NCI-H2171 (cell line): Measurements from ENCODE around the gene METTL1.
A peak's percentile ranks its signal among the peaks of the same experiment; 100 is the strongest.

Experiments
- DNase-seq: peaks from one replicate; lab custom pipeline; 2025; lab: John Stamatoyannopoulos, UW

The METTL1 gene

DNA sequence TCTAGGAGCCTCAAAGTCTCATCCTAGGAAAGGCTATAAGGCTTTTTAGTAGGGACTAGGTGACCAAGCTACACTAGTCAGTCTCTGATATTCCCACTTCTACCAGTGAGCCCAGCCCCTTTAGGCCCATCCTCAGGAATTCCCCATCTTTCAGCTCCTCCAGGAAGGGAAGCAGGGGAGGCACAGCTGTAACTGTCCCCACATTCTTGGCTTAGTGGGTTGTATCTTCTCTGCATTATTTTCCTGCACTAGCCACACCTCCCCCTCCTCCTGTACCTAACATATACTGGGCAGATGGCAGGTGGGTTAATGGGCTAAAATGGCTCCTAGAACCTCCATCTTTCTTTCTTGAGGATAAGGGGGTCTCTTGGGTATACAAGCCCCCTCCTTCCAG, 4.6 kb downstream of the METTL1 start:
- no peak for DNase-seq

DNA sequence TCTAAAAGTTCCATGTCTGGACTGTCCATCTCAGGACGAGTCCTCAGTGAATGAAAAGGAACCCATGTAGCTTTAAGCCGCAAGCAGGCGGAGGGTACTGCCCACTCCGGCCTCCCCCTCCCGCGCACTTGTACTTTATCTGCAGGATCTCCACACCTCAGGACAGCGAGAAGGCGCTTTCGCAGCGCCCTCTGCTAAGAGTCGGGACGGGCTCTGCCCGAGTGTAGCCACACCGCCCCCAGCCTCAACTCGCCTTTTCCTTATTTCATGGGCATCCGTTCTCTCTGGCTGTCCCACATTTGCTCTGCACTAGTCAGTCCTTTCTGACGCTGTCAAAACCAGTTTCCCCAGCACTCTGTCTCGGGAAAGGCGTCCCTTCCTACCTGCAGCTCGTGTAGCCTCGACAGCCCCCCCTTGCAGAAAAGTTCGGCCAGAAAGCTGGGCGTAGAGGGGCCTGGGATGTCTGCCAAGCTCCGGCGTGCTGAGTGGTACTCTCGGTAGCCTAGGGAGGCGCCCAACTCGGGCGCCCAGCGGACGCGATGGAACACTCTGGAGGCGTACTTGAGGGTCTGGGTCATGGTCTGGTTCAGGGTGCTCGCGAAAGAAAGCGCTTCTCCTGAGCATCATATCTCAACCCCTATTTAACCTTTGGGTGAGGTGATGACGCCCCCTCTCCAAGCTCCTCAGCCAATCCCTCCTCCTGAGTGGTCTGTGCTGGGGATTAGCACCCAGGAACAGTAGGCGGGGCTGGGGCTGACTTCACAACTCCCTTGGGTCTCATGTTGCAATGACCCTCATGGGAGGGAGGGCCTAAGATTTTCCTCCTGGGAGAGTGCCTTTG, 5.2 kb downstream of the METTL1 start, which contains the start of gene CYP27B1:
Gene CYP27B1 (minus strand): TSS at position 615 of the 841 bp plus-strand sequence. CDS start 37 bp downstream, at position 578.
- peak; percentile 20 for DNase-seq

DNA sequence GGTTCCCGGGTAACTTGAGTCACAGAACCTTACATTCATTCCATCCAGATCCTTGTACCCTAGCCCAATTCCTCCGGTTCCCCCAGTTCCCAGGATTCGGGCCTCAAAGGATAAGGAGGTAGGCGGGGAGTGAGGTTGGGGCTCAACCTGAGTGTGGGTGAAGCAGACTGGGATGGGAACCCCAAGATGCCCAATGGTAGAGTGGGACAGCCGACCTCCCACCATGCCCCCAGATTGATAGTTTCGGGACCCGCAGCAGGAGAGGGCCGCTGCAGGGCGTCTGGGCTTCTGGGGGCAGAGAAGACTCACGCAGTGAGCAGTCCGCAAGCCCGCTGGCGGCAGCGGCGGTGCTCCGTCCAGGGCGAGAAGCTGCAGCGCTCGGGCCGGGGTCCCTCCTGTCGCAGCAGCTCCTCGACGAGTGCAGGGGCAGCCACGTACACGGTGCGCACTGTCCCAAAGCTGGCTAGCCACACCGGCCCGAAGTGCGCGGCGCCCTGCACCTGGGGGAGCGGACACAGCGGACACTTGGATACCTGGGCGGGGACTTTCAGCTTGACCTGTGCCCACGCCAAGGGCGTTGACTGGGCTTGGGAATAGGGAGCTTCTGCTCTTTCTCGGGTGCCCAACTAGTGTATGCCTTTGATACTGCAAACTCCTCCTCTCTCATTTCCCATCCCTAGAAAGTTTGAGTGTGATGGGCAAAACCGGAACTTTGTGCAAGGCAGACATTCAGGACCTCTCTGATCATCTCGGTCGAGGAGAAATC, 6.0 kb downstream of the METTL1 start:
- no peak for DNase-seq

DNA sequence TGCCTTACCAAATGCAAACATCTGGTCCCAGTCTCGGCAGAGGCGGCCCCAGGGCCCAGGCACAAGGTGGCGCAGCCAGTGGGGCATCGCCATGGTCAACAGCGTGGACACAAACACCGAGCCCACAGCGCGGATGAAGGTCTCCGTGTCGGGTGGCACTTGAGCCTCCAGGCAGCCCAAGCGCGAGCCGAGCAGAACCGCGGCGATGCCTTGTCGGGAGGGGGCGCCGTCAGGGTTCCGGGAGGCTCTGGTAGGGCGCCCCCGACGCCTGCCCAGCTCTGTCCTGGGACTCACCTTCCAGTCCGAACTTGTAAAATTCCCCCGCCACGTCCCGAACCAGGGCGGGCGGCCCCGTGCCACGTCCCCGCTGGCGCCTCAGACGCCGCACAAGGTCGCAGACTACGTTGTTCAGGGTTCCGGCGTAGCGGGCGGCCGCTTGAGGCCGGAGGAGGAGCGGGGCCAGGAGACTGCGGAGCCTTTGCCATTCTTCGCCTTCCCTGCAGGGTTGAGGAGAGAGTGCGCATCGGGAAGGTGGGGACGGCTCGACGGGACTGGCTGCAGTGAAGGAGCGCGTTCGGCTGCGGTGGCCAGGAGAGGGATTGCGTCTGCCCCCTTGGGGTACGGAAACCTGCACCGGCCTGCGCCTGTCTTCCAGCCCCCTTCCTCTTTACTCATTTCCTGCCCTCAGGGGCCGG, 6.8 kb downstream of the METTL1 start:
- DNase-seq = peak; percentile 34

DNA sequence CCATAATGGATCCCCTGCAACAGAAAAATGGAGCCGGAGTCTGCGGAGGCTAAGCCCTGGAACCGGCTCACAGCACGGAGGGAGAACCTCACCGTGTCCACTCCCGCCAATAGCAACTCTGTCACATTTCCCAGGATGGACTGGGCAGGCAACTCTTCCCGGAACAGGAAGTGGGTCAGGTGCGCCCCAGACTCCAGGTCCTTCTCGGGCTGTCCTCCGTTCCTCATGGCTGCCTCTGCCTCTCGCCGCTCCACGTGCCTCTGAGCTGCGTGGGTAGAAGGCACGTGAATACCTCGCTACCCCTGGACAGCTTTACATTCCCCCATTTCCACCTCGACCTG, 7.3 kb downstream of the METTL1 start:
- no peak for DNase-seq

DNA sequence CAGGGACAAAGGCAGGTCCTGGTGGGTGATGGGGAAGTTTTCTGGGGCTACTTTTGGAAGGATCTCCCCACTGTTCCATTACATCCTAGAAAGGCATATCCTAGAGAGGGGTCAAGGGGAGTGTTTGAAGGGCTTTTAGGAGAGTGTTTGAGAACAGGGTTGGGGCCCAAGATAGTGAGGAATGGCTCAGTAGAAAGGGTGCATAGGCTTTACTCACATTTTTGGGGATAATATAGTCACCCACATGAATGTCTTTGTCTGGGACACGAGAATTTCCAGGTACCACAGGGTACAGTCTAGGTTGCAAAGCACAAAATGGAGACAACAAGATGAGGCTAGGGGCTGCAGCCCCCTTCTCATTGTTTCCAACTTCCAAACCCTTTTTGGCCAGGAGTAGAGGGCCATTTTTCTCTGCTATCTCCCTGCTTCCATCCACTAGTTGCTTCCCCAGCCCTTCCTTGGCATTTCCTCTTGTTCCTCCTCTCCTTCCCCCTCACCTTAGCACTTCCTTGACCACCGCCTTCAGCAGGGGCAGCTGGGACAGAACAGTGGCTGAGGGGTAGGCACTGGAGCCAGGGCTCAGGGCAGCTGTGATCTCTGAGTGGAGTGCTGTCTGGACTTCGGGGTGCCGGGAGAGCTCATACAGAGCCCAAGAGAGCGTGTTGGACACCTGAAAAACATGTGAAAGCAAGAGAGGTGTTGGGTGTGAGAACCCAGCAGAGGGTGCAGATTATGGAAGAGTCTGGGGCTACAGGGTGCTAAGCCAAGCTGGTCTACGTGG, 7.8 kb downstream of the METTL1 start:
- no peak for DNase-seq

DNA sequence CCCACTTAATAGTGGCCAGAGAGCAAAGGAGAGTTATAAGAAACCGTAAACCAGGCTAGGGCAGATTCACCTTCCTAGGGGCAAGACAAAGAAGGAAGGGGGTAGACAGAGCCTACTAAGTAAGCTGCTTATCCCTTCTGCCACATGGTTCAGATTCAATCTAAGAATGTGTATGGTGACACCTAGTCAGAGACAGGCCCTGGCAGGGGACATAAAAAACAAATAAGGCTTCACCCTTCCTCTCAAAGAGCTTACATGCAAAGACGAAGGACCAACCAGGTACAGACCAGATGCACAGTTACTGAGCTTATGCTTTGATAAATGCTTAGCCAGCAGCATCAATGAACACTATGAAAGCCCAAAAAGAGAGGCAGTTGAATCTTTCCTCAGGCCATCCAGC, 9.4 kb downstream of the METTL1 start:
- DNase-seq = no peak

DNA sequence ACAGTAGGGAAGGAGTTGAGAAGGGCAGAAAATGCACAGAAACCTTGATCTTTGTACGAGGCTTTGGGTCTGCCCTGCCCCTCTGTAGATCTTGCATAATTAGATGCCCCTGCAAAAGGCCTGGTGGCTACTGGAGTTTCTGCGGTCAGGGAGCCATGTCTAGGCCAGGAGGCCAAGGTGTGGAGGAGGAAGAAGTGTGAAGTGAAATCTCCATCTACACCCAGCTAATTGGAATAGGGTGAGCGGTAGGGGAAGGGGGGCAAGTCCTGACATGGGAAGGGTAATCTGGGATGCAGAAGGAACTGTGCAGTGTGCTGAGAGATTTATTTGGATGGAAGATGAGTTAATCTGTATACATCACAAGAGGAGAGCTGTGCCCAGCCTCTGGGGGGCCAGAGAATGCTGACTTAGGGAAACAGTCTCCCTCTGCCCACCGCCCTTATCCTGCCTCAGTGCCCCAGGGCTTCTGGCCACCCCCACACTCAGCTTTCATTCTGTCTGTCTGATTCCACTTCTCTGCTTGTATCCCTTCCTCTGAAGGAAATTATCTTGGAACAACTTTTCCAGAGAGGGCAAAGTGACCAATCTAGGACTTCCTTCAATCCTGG, 10.4 kb downstream of the METTL1 start:
- DNase-seq = no peak

DNA sequence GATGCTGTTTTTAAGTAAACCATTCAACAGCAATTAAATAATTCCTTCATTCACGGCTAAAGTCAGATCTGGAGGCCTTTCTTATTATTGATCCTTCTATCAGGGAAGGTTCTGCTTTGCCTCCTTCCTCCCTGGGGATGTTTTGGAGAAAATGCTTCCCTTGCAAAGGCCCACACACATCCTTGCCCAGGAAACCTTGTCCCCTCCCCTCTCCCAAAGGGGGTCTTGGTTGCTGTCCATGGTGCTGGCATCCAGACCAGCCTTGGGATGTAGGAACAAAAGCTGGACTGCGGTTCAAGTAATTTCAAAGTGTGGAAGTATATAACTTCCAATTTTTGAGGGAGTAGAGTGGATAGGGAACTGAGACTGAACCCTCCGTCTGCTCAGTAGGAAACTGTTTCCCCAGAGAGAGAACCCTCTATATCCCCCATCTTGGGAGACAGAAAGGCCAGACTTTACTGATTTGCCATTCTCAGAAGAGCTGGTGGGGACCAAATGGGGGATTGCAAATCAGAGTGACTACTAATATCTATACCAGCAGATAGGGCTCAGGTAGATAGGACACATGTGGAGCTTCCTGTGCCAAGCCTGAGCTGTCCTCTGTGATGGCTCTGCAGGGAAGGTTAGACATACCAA, 11.4 kb downstream of the METTL1 start:
- DNase-seq = no peak

DNA sequence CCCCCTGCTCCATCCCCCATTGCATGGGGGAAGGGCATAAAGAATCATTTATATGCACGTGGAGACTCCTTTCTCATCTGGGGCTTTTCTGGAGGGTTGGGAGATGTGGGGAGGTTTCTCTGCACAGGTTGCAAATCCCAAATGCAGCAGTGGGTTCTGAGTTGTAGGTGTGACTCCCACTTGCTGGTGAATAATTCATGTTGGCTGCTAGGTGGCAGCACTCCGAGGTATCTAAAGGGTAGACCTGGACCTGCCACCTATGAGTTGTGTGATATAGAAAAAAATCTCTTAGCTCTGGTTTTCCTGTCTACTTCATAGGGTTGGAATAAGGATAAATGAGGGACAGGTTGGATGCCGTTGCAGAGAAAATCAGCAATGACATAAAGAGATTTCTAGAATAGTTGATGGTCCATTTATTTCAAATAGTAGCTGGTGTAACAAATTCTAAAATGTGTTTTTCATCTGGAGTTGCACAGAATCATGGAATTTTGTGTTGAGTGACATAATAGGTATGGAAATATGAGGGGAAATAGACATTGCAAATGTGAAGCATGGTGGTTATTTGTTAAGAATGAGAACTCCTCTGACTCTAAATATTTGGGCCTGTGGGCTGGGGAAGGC, 12.4 kb downstream of the METTL1 start:
- peak; percentile 12 for DNase-seq

DNA sequence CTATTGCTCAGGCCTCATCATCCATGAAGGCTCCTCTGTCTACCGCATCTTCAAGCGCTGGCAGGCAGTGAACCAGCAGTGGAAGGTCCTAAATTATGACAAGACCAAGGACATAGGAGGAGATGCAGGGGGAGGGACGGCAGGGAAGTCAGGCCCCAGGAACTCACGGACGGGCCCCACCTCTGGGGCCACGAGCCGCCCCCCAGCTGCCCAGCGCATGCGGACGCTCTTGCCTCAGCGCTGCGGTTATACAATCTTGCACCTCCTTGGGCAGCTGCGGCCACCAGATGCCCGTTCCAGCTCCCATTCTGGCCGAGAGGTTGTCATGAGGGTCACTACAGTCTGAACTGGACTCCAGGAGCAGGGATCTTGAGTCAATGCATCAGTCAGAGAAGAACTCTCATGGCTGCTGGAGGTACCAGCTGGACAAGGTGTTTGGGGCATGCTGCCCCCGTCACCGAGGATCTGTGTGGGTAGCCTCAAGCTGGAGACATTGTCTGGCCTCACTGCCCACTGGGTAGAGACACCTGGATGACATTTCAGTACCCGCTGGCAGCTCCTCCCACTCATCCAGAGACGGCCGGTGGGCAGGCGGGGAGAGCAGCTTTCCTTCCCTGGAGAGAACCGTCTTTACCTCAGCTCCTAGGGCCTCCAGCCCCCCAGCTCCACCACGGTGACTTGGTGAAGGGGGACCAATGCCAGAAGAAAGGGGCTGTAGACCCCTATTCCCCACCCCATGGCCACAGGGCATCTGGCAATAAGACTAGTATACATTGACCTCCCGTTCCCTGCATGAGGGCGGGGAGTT, 13.1 kb downstream of the METTL1 start:
- no peak for DNase-seq

DNA sequence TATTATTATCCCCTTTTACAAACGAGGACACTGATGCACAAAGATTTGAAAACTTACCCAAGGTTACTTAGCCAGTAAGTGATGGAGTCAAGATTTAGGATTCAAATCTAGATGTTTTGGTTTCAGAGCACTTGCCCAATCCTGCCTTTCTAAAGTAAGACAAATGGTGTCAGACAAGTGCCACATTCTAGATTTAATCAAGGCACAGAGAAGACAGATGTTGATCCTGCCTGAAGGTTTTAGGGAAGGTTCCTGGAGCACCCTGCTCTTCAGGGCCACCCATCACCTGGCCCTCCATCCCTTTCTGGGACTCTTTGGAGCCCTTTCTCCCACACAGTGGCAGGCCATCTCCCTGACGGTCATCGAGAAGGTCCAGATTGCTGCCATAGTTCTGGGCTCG, 14.1 kb downstream of the METTL1 start:
- DNase-seq = no peak

DNA sequence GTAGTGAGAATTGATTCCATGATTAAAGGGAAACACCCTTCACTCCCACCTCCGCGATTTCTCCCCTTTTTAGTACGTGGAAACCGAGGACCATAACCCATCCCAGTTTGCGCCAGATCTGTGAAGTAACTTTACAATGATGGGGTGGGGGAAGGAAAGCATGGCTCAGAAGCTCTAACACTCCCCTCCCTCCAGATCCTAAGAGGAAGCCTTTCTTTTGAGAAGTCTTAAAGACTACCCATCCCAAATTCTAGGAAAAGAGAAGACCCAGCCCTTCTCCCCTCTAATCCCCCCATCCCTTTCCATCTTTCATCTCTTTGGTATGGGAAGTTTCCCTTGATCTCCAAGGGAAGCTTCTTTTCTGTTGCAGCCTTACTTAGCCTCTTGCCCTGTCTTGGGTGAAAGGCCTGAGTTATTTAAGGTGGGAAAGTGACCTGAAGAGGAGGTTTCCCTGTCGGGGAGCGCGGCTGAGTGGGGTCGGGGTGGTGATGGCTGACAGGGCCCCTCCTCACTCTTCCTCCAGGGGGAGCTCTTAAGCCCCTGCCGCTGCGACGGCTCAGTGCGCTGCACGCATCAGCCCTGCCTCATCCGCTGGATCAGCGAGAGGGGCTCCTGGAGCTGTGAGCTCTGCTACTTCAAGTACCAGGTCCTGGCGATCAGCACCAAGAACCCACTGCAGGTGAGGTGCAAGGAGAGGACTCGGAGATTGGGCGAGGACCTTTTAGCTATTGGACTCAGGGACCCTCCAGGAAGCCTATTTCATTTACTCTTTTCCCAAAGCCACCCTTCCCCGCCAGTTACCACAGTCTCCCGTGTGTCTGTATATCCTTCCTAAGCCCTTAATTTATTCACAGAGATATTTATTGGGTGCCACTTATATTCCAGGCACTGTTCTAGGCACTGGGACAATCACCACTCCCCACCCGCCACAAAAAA, 15.2 kb downstream of the METTL1 start:
- no peak for DNase-seq

DNA sequence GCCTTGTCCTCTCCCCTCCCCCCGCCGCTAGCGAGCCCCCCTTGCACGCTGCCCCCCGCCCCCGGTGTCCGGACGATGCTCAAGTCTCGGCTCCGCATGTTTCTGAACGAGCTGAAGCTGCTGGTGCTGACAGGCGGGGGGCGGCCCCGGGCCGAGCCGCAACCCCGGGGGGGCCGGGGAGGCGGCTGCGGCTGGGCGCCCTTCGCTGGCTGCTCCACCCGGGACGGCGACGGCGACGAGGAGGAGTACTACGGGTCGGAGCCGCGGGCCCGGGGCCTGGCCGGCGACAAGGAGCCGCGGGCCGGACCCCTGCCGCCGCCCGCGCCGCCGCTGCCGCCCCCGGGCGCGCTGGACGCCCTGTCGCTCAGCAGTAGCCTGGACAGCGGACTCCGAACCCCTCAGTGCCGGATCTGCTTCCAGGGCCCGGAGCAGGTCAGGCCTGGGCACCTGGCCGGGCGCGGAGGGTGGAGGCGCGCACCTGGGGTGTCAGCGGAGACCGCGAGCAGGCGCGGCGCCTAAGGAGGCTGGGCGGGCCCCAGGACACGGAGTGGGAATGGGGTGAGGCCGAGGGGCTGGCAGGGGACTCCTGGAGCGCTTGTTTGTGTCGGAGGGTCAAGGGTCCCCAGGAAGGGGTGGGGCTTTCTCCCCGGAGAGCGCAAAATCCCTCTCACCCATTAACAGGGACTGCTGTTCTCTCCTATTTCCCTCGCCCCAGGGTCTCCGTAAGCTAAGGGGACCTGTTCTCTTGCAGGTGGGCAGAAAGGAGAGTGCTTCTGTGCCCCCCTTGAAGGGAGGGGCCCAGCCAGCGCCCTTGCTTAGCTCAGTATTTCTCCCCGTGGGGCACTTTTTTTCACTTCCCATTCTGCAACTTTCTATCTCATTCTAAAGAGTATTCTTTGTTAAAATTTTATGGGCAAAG, 16.2 kb downstream of the METTL1 start:
- peak; percentile 13 for DNase-seq

DNA sequence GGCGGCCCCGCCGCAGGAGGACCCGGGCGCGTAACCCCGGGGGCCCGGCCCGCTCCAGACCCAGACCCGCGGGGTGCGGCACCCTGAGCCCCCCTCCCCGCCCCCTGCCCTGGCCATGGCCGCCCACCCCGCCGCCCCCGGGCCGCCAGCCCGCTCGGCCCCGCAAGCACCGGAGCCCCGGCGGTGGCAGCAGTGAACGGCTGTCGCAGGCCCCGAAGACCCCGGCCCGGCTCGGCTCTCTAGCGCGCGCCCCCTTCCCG, 16.8 kb downstream of the METTL1 start:
- no peak for DNase-seq

DNA sequence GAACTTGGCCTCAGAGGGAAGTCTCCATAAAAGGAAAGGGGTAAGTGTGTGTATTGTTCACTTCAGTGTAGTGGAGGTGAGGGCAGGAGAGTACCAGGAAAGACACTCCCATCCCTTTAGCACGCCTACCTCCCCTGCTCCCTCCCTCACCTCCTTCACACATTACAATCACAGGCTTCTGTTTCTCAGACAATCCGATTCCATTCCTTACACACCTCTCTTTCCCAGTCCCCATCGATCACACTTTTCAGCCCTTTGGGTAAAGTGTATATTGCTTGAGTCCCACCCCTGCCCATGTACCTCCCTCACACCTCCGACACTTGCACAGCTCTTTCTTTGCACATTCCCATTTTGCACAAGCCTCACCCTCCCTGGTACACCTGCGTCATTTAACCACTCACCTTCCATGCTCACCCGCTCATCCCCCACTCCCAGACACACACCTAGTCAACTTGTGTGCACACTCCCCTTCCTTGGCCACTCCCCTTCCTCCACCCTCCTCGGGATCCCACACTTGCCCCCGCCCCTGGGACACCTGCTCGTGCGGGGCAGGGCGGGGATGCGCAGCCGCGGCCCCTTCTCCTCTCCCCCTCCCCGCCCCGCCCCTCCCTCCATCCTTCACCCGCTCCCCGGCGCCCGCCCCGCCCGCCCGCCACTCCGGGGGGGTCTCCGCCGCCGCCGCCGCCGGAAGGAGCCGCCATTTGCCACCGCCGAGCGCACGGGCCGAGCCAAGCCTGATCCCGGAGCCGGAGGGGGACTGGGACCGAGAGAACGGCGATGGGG, 17.3 kb downstream of the METTL1 start, which contains the start of gene MARCHF9:
Gene MARCHF9 (plus strand): TSS at position 693 of the 783 bp plus-strand sequence. CDS start 426 bp downstream, outside the sequence.
- DNase-seq = peak; percentile 91
